ENCODE data around the gene CAPZB.

GRCh38 chr1:19324665-19324990 is 160.7 kb downstream of the CAPZB start:
- no peak for TF ChIP-seq CTCF (conservative IDR thresholded peaks at IDR 0.05 in 1 of 2, IDR thresholded peaks at IDR 0.05 in 1 of 2; ENCODE audit: extremely low read depth in 1 of 2, insufficient read depth in 1 of 2, low read depth in 1 of 2, low read length in 2 of 2)
- TF ChIP-seq EZH2 (IDR thresholded peaks at IDR 0.05; ENCODE audit: borderline replicate concordance, low read length), result no peak

Data from mammary epithelial cell (primary cell).